A549 (cell line): ENCODE data around the gene TLR9. TPM values are rescaled to one million over a fixed set of nuclear protein-coding genes. Genes with fewer than 3 reads are reported as not detected.
A peak's percentile ranks its signal among the peaks of the same experiment; 100 is the strongest.

ENCODE experiments used
- ATAC-seq, 2 experiments: fragments of 200-7000 bp in 1 of 2; fragments of >200 bp in 1 of 2; cut with Nextera tagmentation in 1 of 2; cut with Tn5 transposase in 1 of 2; 3 replicates each; pipeline versions ENCODE4 v1.8.0 to v1.9.1; 2018 to 2020; ENCODE audit warnings: mild to moderate bottlenecking in 1 of 2, moderate library complexity in 1 of 2
- CTCF ChIA-PET: fragments of 300-600 bp; sonication (Branson Sonifier 250); formaldehyde crosslinking; extraction: SDS; loops from one replicate; lab custom pipeline; 2021; ENCODE audit warnings: antibody characterized with exemption, inconsistent platforms; lab: Yijun Ruan, JAX
- POLR2A ChIA-PET: fragments of 350-600 bp; formaldehyde crosslinking; extraction: SDS; loops from one replicate; lab custom pipeline; 2021; ENCODE audit warnings: antibody characterized with exemption, inconsistent platforms; lab: Yijun Ruan, JAX
- DNase-seq, 2 experiments: peaks; one replicate each; pipeline versions ENCODE4 v3.0.0 to v3.0.0-alpha.2; 2011 to 2016; ENCODE audit warnings: low read depth in 1 of 2, low spot score in 1 of 2
- FAIRE-seq: peaks from 2 replicates; lab custom pipeline; 2011; peaks lifted over from hg19 to GRCh38; lab: Jason Lieb, UNC
- H3K27ac ChIP-seq, 2 experiments: fragments of >200 bp; sonication (Bioruptor Twin); formaldehyde crosslinking; 3 replicates each; pipeline ENCODE4 v1.5.1; 2016 to 2017
- H3K4me1 ChIP-seq: fragments of >200 bp; sonication (Bioruptor Twin); formaldehyde crosslinking; 3 replicates; pipeline ENCODE4 v1.6.1; 2016
- H3K4me2 ChIP-seq: fragments of >200 bp; sonication (Bioruptor Twin); formaldehyde crosslinking; 3 replicates; pipeline ENCODE4 v1.6.1; 2016
- H3K4me3 ChIP-seq: fragments of >200 bp; sonication (Bioruptor Twin); formaldehyde crosslinking; 3 replicates; pipeline ENCODE4 v1.5.1; 2016
- H3K9me3 ChIP-seq: fragments of >200 bp; sonication (Bioruptor Twin); formaldehyde crosslinking; 3 replicates; pipeline ENCODE4 v1.6.1; 2016
- ATOH8 ChIP-seq: fragments of 250-450 bp; sonication (Bioruptor Pico); IDR thresholded peaks from 2 replicates; pipeline ENCODE4 v1.5.0; 2020; ENCODE audit warnings: low read depth, mild to moderate bottlenecking, moderate library complexity
- BCL3 ChIP-seq: fragments of >200 bp; sonication (Bioruptor Twin); formaldehyde crosslinking; IDR thresholded peaks from 3 replicates; pipeline ENCODE4 v1.6.1; 2016
- BHLHE40 ChIP-seq: IDR thresholded peaks from 2 replicates; pipeline ENCODE4 v1.6.1; 2012; ENCODE audit warnings: low read depth, low read length, inconsistent platforms
- CEBPB ChIP-seq, 2 experiments: fragments of >200 bp in 1 of 2; sonication (Bioruptor Twin) in 1 of 2; formaldehyde crosslinking in 1 of 2; IDR thresholded peaks; 2 replicates each; pipeline ENCODE4 v1.6.1; 2012 to 2016
- CTCF ChIP-seq: fragments of >200 bp; sonication (Bioruptor Twin); formaldehyde crosslinking; IDR thresholded peaks from 3 replicates; pipeline ENCODE4 v1.5.1; 2016
- EHMT2 ChIP-seq: fragments of 200-600 bp; sonication (generic); IDR thresholded peaks from 2 replicates; pipeline ENCODE4 v1.6.1; 2016; ENCODE audit warnings: antibody characterized with exemption, low read depth, mild to moderate bottlenecking, moderate library complexity
- ELK1 ChIP-seq: fragments of 150-350 bp; IDR thresholded peaks from 2 replicates; pipeline ENCODE4 v1.6.1; 2014; ENCODE audit warnings: low read depth, mild to moderate bottlenecking, low read length
- EP300 ChIP-seq, 2 experiments: fragments of >200 bp; sonication (Bioruptor Twin); formaldehyde crosslinking; IDR thresholded peaks; 2 replicates in 1 of 2; 3 replicates in 1 of 2; pipeline ENCODE4 v1.6.1; 2016 to 2017
- FOSB ChIP-seq: fragments of 250-450 bp; sonication (Bioruptor Pico); IDR thresholded peaks from 2 replicates; pipeline ENCODE4 v1.5.0; 2020; ENCODE audit warnings: mild to moderate bottlenecking, moderate library complexity
- FOSL2 ChIP-seq, 2 experiments: fragments of 450-650 bp in 1 of 2; fragments of >200 bp in 1 of 2; sonication (Bioruptor Twin) in 1 of 2; formaldehyde crosslinking; IDR thresholded peaks; 2 replicates each; pipeline versions ENCODE4 v1.5.0 to v1.6.1; 2016 to 2020; ENCODE audit warnings: mild to moderate bottlenecking in 1 of 2, moderate library complexity in 1 of 2
- HES2 ChIP-seq: fragments of >200 bp; sonication (Bioruptor Twin); formaldehyde crosslinking; IDR thresholded peaks from 2 replicates; pipeline ENCODE4 v1.6.1; 2016
- KDM1A ChIP-seq: fragments of 200-600 bp; sonication (generic); IDR thresholded peaks from 2 replicates; pipeline ENCODE4 v1.6.1; 2016; ENCODE audit warnings: low read depth, mild to moderate bottlenecking
- KDM5A ChIP-seq: fragments of 200-600 bp; sonication (generic); IDR thresholded peaks from 2 replicates; pipeline ENCODE4 v1.6.1; 2016; ENCODE audit warnings: antibody characterized with exemption, mild to moderate bottlenecking
- MYC ChIP-seq: IDR thresholded peaks from 2 replicates; pipeline ENCODE4 v1.6.1; 2012; ENCODE audit warnings: mild to moderate bottlenecking, inconsistent platforms, low read length, improper control_type of control experiment, borderline replicate concordance
- NPAS2 ChIP-seq: fragments of 250-450 bp; sonication (Bioruptor Pico); IDR thresholded peaks from 2 replicates; pipeline ENCODE4 v1.8.0; 2022; ENCODE audit warnings: mild to moderate bottlenecking, moderate library complexity, borderline replicate concordance
- RAD21 ChIP-seq, 2 experiments: fragments of >200 bp in 1 of 2; sonication (Bioruptor Twin) in 1 of 2; formaldehyde crosslinking in 1 of 2; IDR thresholded peaks in 1 of 2; conservative IDR thresholded peaks in 1 of 2; 2 replicates in 1 of 2; 3 replicates in 1 of 2; pipeline ENCODE4 v1.6.1; 2012 to 2018; ENCODE audit warnings: inconsistent platforms in 1 of 2
- SMC3 ChIP-seq: fragments of >200 bp; sonication (Bioruptor Twin); formaldehyde crosslinking; IDR thresholded peaks from 3 replicates; pipeline ENCODE4 v1.6.1; 2018; ENCODE audit warnings: inconsistent platforms
- TFCP2L1 ChIP-seq: fragments of 250-450 bp; sonication (Bioruptor Pico); IDR thresholded peaks from 2 replicates; pipeline ENCODE4 v1.5.0; 2021; ENCODE audit warnings: mild to moderate bottlenecking
- TP53 ChIP-seq: fragments of 250-450 bp; sonication (Bioruptor Pico); IDR thresholded peaks from 2 replicates; pipeline ENCODE4 v1.5.0; 2021; ENCODE audit warnings: mild to moderate bottlenecking, moderate library complexity
- ZSCAN20 ChIP-seq: fragments of 250-450 bp; sonication (Bioruptor Pico); IDR thresholded peaks from 2 replicates; pipeline ENCODE4 v1.8.0; 2022; ENCODE audit warnings: mild to moderate bottlenecking, moderate library complexity
- WGBS: methylation state at CpG from one replicate; pipeline ENCODE4 v1.1.6; 2017; ENCODE audit errors: missing lambda C conversion rate; 5-methylcytosine and 5-hydroxymethylcytosine counted together
- polyA plus RNA-seq, 4 experiments: library from polyadenylated mRNA; depleted of rRNA in 3 of 4; stranded (reverse); fragments of >200 nt; fragmentation: RNase III in 1 of 4; extraction: RNeasy Plus Mini Kit Qiagen cat#74134 plus additional on column Dnase treatment in 1 of 4; gene quantifications; 2 replicates in 3 of 4; 3 replicates in 1 of 4; pipeline ENCODE4 v1.2.3, GENCODE V29; 2011 to 2017

Gene TLR9
- polyA plus RNA-seq, 2 of the 4 experiments (the other 2 are of a cell fraction), result 0.04 TPM; not detected in 1

- Histone ChIP-seq H3K9me3 (no peaks in the 10 kb centered on the region), H3K4me2 (no peak overlapping the region), H3K4me1 (peaks cover 21% of the 10 kb centered on the region), H3K4me3 (no peak overlapping the region), H3K27ac (no peak overlapping the region)
- 86% methylated on average over 5 of the region's 5 CpGs for WGBS
- ChIA-PET CTCF (interaction anchor here (0.8 to 11.4 kb wide), 6 partner anchors 11 to 256 kb away, joined by 4 to 198 read pairs (median 15); partner anchors contain the start of gene TLR9), POLR2A (no interaction called here)
- ATAC-seq (no peak), FAIRE-seq (no peak), DNase-seq (no peak)
- TF ChIP-seq TP53 (no peak), EP300 (IDR thresholded peaks at IDR 0.05) (no peak), HES2 (no peak), RAD21 (conservative IDR thresholded peaks at IDR 0.05 in 1 of 2, IDR thresholded peaks at IDR 0.05 in 1 of 2) (no peak), MYC (no peak), ZSCAN20 (CRISPR knock-in tag) (no peak), NPAS2 (CRISPR knock-in tag) (no peak), SMC3 (no peak), FOSB (CRISPR knock-in tag) (no peak)
These were observed 7.7 kb upstream of the TLR9 start for GRCh38 chr3:52233108-52233591.

GRCh38 chr3:52232279-52233107 lies 7.0 kb upstream of the TLR9 start:
- no peaks in the 10 kb centered on the region for H3K9me3 ChIP-seq
- peak in 1 of 2 experiments; percentile 33; a peak in 1 of 5 replicates for TF ChIP-seq RAD21 (conservative IDR thresholded peaks at IDR 0.05 in 1 of 2, IDR thresholded peaks at IDR 0.05 in 1 of 2)
- no peak for TF ChIP-seq ELK1
- peak; percentile 10; the same call in 1 of the 3 replicates for TF ChIP-seq CTCF
- TF ChIP-seq KDM1A, result no peak
- TF ChIP-seq EP300 (IDR thresholded peaks at IDR 0.05), result no peak
- H3K4me3 ChIP-seq, result no peak overlapping the region
- POLR2A ChIA-PET, result no interaction called here
- H3K27ac ChIP-seq, result no peak overlapping the region
- no peak overlapping the region for H3K4me2 ChIP-seq
- peaks cover 14% of the 10 kb centered on the region for H3K4me1 ChIP-seq
- no peak for ATAC-seq
- FAIRE-seq, result no peak
- whole genome bisulfite sequencing, result 88% methylated on average over 16 of the region's 28 CpGs
- CTCF ChIA-PET, result interaction anchor here (0.7 to 11.4 kb wide), 22 partner anchors 8 to 256 kb away, joined by 3 to 198 read pairs (median 4); partner anchors contain the start of genes PPM1M and TLR9
- no peak for DNase-seq

GRCh38 chr3:52231502-52232278 lies 6.2 kb upstream of the TLR9 start:
- 77% methylated on average over 7 of the region's 34 CpGs for WGBS
- H3K4me1 ChIP-seq, result peaks cover 6% of the 10 kb centered on the region
- peak; percentile 61 to 85; a peak in 5 of 6 replicates for ATAC-seq
- DNase-seq, result peak; percentile 40 to 62
- H3K4me2 ChIP-seq, result no peak overlapping the region
- no peak for FAIRE-seq
- ChIA-PET CTCF (interaction anchor here (0.5 to 11.4 kb wide), 35 partner anchors 9 to 255 kb away, joined by 3 to 198 read pairs (median 4); partner anchors contain the start of genes PPM1M, TLR9 and WDR82), POLR2A (no interaction called here)
- H3K9me3 ChIP-seq, result no peaks in the 10 kb centered on the region
- no peak overlapping the region for H3K27ac ChIP-seq
- H3K4me3 ChIP-seq, result no peak overlapping the region
- TF ChIP-seq CEBPB (IDR thresholded peaks at IDR 0.05) (no peak), KDM5A (no peak), CTCF (peak; percentile 70), MYC (no peak), FOSL2 (IDR thresholded peaks at IDR 0.05) (no peak), FOSL2 (CRISPR knock-in tag; IDR thresholded peaks at IDR 0.05) (no peak), BHLHE40 (no peak), ATOH8 (CRISPR knock-in tag) (no peak), BCL3 (no peak), EHMT2 (no peak), SMC3 (peak; percentile 61; the same call in 2 of the 3 replicates), TFCP2L1 (CRISPR knock-in tag) (no peak)
